ENCODE results near the gene NRARP.
A peak's percentile ranks its signal among the peaks of the same experiment; 100 is the strongest.

The NRARP gene

GRCh38 chr9:137321726-137322361 is 19.8 kb upstream of the NRARP start:
- DNase-seq (ENCODE audit: low spot score) = no peak

GRCh38 chr9:137320555-137321384 is 18.7 kb upstream of the NRARP start:
- peak; percentile 12 for DNase-seq (ENCODE audit: low spot score)

- DNase-seq (ENCODE audit: low spot score) = no peak
Observed at GRCh38 chr9:137319739-137320551, 17.9 kb upstream of the NRARP start.

GRCh38 chr9:137319011-137319738 is 17.1 kb upstream of the NRARP start:
- peak; percentile 87 for DNase-seq (ENCODE audit: low spot score)

- DNase-seq (ENCODE audit: low spot score) = no peak
Observed at GRCh38 chr9:137318602-137319001, 16.5 kb upstream of the NRARP start.

- DNase-seq (ENCODE audit: low spot score) = peak; percentile 20
Observed at GRCh38 chr9:137317718-137318511, 15.8 kb upstream of the NRARP start.

- DNase-seq (ENCODE audit: low spot score) = peak; percentile 13
Observed at GRCh38 chr9:137317021-137317717, 15.1 kb upstream of the NRARP start.

- peak; percentile 87 for DNase-seq (ENCODE audit: low spot score)
Observed at GRCh38 chr9:137316012-137316981, 14.2 kb upstream of the NRARP start.

- peak; percentile 33 for DNase-seq (ENCODE audit: low spot score)
Observed at GRCh38 chr9:137315581-137316011, 13.5 kb upstream of the NRARP start.

GRCh38 chr9:137314561-137315560 is 12.8 kb upstream of the NRARP start:
- peak; percentile 16 for DNase-seq (ENCODE audit: low spot score)

GRCh38 chr9:137313956-137314560 is 12.0 kb upstream of the NRARP start:
- peak; percentile 8 for DNase-seq (ENCODE audit: low spot score)

- peak; percentile 26 for DNase-seq (ENCODE audit: low spot score)
Observed at GRCh38 chr9:137313326-137313936, 11.4 kb upstream of the NRARP start.

- DNase-seq (ENCODE audit: low spot score) = peak; percentile 12
Observed at GRCh38 chr9:137312852-137313325, 10.8 kb upstream of the NRARP start.

- DNase-seq (ENCODE audit: low spot score) = peak; percentile 37
Observed at GRCh38 chr9:137311986-137312851, 10.1 kb upstream of the NRARP start.

GRCh38 chr9:137311171-137311985 is 9.3 kb upstream of the NRARP start:
- peak; percentile 38 for DNase-seq (ENCODE audit: low spot score)

All from AG08396 (cell line).